Urinary bladder (tissue), 4 donors: Measurements from ENCODE around the gene GTF2IRD1. TPM values are rescaled to one million over a fixed set of nuclear protein-coding genes. Genes with fewer than 3 reads are reported as not detected.
"Not testable (repeated sequence)": the region's sequence is repeated elsewhere in the genome, so short reads cannot be mapped to it uniquely, and the experiment has no call there.

Experiments
- DNase-seq: peaks from one replicate; pipeline ENCODE4 v3.0.0-alpha.2; 2015; ENCODE audit errors: extremely low spot score
- H3K27ac ChIP-seq: one replicate; pipeline ENCODE4 v1.5.1; 2013; ENCODE audit warnings: low read depth, mild to moderate bottlenecking, moderate library complexity
- H3K36me3 ChIP-seq: one replicate; pipeline ENCODE4 v1.6.1; 2013; ENCODE audit warnings: mild to moderate bottlenecking, moderate library complexity; ENCODE audit not compliant: insufficient read depth
- H3K4me1 ChIP-seq: one replicate; pipeline ENCODE4 v1.6.1; 2013; ENCODE audit warnings: mild to moderate bottlenecking, moderate library complexity; ENCODE audit not compliant: insufficient read depth
- H3K4me3 ChIP-seq: one replicate; pipeline ENCODE4 v1.5.1; 2013; ENCODE audit warnings: low read depth, low read length
- WGBS: extraction: QIAGEN DNeasy Blood & Tissue Kit; methylation state at CpG from one replicate; pipeline ENCODE4 v1.1.7; 2013; 5-methylcytosine and 5-hydroxymethylcytosine counted together
- polyA plus RNA-seq: library from polyadenylated mRNA; stranded (reverse); fragments of 200-250 nt; gene quantifications from one replicate; pipeline ENCODE4 v1.2.3, GENCODE V29; 2013
- total RNA-seq: library from RNA; depleted of rRNA; stranded (reverse); fragments of >200 nt; gene quantifications from one replicate; pipeline ENCODE4 v1.2.3, GENCODE V29; 2014
- donor health status: healthy with polysubstance abuse.
- donor health status: healthy.

The GTF2IRD1 gene, protein sequence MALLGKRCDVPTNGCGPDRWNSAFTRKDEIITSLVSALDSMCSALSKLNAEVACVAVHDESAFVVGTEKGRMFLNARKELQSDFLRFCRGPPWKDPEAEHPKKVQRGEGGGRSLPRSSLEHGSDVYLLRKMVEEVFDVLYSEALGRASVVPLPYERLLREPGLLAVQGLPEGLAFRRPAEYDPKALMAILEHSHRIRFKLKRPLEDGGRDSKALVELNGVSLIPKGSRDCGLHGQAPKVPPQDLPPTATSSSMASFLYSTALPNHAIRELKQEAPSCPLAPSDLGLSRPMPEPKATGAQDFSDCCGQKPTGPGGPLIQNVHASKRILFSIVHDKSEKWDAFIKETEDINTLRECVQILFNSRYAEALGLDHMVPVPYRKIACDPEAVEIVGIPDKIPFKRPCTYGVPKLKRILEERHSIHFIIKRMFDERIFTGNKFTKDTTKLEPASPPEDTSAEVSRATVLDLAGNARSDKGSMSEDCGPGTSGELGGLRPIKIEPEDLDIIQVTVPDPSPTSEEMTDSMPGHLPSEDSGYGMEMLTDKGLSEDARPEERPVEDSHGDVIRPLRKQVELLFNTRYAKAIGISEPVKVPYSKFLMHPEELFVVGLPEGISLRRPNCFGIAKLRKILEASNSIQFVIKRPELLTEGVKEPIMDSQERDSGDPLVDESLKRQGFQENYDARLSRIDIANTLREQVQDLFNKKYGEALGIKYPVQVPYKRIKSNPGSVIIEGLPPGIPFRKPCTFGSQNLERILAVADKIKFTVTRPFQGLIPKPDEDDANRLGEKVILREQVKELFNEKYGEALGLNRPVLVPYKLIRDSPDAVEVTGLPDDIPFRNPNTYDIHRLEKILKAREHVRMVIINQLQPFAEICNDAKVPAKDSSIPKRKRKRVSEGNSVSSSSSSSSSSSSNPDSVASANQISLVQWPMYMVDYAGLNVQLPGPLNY
- total RNA-seq, result 8.6 TPM
- polyA plus RNA-seq, result 22.7 TPM

- peak within 1 kb of the TSS; percentile 83 for H3K4me3 ChIP-seq
- no peaks in the 10 kb centered on the region for H3K36me3 ChIP-seq
- peaks cover 2% of the 10 kb centered on the region for H3K4me1 ChIP-seq
- WGBS, result under 1% methylated on average over 62 of the region's 62 CpGs
- H3K27ac ChIP-seq, result peak within 1 kb of the TSS; percentile 84
- DNase-seq, result no peak
Observed at GRCh38 chr7:74453322-74454011, at the start of gene GTF2IRD1. Gene GTF2IRD1 (plus strand): TSS chr7:74453906. CDS start chr7:74508081, 54,175 bp downstream.

GRCh38 chr7:74404388-74404700, 49.4 kb upstream of the GTF2IRD1 start:
- H3K27ac ChIP-seq, result no peak overlapping the region
- no peak overlapping the region for H3K4me3 ChIP-seq
- H3K36me3 ChIP-seq, result no peaks in the 10 kb centered on the region
- no peak for DNase-seq
- H3K4me1 ChIP-seq, result no peaks in the 10 kb centered on the region
- 91% methylated on average over 8 of the region's 8 CpGs for WGBS

- 84% methylated on average over 15 of the region's 15 CpGs for WGBS
- H3K4me1 ChIP-seq, result no peaks in the 10 kb centered on the region
- no peaks in the 10 kb centered on the region for H3K36me3 ChIP-seq
- H3K4me3 ChIP-seq, result no peak overlapping the region
- DNase-seq, result no peak
- no peak overlapping the region for H3K27ac ChIP-seq
Observed at GRCh38 chr7:74404741-74405140, 49.0 kb upstream of the GTF2IRD1 start.

GRCh38 chr7:74405191-74405898, 48.4 kb upstream of the GTF2IRD1 start:
- Histone ChIP-seq H3K4me1 (no peaks in the 10 kb centered on the region), H3K4me3 (no peak overlapping the region), H3K36me3 (no peaks in the 10 kb centered on the region), H3K27ac (no peak overlapping the region)
- no peak for DNase-seq
- WGBS, result 64% methylated on average over 31 of the region's 31 CpGs

DNA sequence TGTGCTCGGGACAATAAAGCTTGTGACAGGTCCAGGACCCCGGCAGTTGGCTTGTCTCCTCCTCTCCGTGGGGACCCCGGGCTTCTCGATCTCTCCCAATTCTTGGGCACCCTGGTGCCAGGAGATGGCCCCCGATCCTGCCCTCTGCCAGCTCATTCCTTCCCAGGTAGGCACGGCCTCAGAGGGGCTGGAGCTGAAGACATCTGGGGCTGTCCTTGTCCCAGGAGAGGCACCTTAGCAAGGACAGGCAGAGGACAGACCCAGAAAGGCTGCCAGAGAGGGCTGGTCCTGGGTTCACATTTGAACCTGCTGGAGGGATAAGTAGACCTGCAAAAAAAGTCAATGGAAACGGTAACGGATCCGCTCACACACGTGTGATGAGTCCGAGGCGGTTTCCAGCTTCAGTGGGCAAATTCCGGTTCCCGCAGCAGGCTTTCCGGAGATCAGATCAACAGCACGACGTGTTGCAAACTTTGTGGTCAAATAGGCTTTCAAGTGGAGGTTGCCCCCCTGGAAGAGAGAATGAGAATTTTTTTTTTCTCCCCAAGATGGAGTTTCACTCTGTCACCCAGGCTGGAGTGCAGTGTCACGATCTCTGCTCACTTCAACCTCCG, 47.7 kb upstream of the GTF2IRD1 start:
- 82% methylated on average over 20 of the region's 20 CpGs for WGBS
- Histone ChIP-seq H3K4me3 (no peak overlapping the region), H3K36me3 (no peaks in the 10 kb centered on the region), H3K27ac (no peak overlapping the region), H3K4me1 (no peaks in the 10 kb centered on the region)
- no peak for DNase-seq

GRCh38 chr7:74407958-74408357, 45.7 kb upstream of the GTF2IRD1 start:
- Histone ChIP-seq H3K4me3 (no peak overlapping the region), H3K36me3 (no peaks in the 10 kb centered on the region), H3K27ac (no peak overlapping the region), H3K4me1 (no peaks in the 10 kb centered on the region)
- WGBS, result 49% methylated on average over 4 of the region's 4 CpGs
- DNase-seq, result no peak

DNA sequence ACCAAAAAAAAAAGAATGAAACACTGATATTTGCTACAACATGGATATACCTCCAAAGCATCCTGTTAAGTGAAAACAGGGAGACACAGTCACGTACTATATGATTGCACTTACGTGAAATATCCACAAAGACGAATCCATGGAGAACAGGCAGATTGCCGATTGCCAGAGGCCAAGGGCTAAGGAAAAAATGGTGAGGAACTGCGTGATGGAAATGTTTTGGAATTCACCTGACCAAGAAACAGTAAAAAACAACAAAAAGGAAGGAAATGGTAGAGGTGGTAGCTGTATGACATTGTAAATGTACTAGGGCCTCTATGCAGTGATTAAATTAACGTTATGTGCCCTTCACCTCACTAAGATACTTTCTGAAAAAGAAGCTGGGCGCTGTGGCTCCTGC, 44.1 kb upstream of the GTF2IRD1 start:
- Histone ChIP-seq H3K27ac (no peak overlapping the region), H3K36me3 (no peaks in the 10 kb centered on the region), H3K4me1 (no peaks in the 10 kb centered on the region), H3K4me3 (no peak overlapping the region)
- DNase-seq, result no peak
- 76% methylated on average over 7 of the region's 7 CpGs for WGBS

- WGBS, result 80% methylated on average over 2 of the region's 2 CpGs
Observed at GRCh38 chr7:74410772-74411171, 42.9 kb upstream of the GTF2IRD1 start.

GRCh38 chr7:74411571-74411970, 42.1 kb upstream of the GTF2IRD1 start:
- DNase-seq, H3K27ac ChIP-seq, H3K36me3 ChIP-seq, H3K4me1 ChIP-seq, H3K4me3 ChIP-seq: not testable (repeated sequence)
- WGBS, result 74% methylated on average over 5 of the region's 5 CpGs

More at GRCh38 chr7:74410772-74411171, 42.9 kb upstream of the GTF2IRD1 start:
- H3K36me3 ChIP-seq, result no peaks in the 10 kb centered on the region
- no peak overlapping the region for H3K27ac ChIP-seq
- H3K4me3 ChIP-seq, result no peak overlapping the region
- no peak for DNase-seq
- H3K4me1 ChIP-seq, result no peaks in the 10 kb centered on the region

DNA sequence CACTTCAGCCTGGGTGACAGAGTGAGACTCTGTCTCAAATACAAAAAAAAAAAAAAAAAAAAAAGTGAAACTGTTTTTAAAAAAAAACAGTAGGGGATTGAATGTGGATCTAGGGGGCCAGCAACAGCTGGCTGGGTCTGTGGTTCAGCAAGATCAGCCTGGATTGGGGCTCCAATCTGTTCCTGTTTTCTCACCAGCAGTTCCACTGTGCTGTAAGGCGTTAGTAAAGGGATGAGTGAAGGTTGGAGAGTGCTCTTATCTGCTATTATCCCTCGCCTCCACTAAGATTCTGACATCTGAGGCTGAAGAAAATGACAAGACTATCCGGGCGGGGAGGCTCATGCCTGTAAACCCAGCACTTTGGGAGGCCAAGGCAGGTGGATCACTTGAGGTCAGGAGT, 41.6 kb upstream of the GTF2IRD1 start:
- 29% methylated on average over 4 of the region's 4 CpGs for WGBS
- no peaks in the 10 kb centered on the region for H3K36me3 ChIP-seq
- DNase-seq, result no peak
- no peaks in the 10 kb centered on the region for H3K4me1 ChIP-seq
- H3K4me3 ChIP-seq, result no peak overlapping the region
- no peak overlapping the region for H3K27ac ChIP-seq

DNA sequence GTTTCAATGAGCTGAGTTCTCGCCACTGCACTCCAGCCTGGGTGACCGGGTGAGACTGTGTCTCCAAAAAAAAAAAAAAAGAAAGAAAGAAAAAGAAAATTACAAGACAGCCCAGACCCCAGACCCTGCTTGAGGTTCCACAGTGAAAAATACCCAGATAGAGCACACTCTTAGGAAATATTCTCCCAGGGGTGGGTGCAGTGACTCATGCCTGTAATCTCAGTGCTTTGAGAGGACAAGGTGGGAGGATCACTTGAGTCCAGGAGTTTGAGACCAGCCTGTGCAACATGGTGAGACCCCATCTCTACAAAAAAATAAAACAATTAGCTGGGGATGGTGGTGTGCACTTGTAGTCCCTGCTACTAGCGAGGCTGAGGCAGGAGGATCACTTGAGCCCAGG, 41.1 kb upstream of the GTF2IRD1 start:
- no peak overlapping the region for H3K4me3 ChIP-seq
- 85% methylated on average over 3 of the region's 3 CpGs for WGBS
- H3K36me3 ChIP-seq, result no peaks in the 10 kb centered on the region
- H3K4me1 ChIP-seq, result no peaks in the 10 kb centered on the region
- H3K27ac ChIP-seq, result no peak overlapping the region
- DNase-seq, result no peak

GRCh38 chr7:74414595-74415333, 38.9 kb upstream of the GTF2IRD1 start:
- H3K27ac ChIP-seq, H3K36me3 ChIP-seq, DNase-seq, H3K4me1 ChIP-seq, H3K4me3 ChIP-seq: not testable (repeated sequence)
- no CpG with 5 or more reads among the region's 7 CpGs for WGBS
